WTC11 (cell line): ENCODE results near the gene PPP1R37.

Experiments used
- CREB1 ChIP-seq: sonication (generic); formaldehyde crosslinking; IDR thresholded peaks from 2 replicates; pipeline ENCODE4 v1.8.0; 2023; ENCODE audit warnings: mild to moderate bottlenecking, missing genetic modification reagents
- KAT7 ChIP-seq: sonication (generic); formaldehyde crosslinking; IDR thresholded peaks from 2 replicates; pipeline ENCODE4 v1.8.1; 2023; ENCODE audit warnings: missing genetic modification reagents, mild to moderate bottlenecking, borderline replicate concordance
- NFATC4 ChIP-seq: fragments of 250-450 bp; sonication (Bioruptor Pico); IDR thresholded peaks from 2 replicates; pipeline ENCODE4 v1.9.0; 2021; ENCODE audit warnings: mild to moderate bottlenecking
- NFE2L1 ChIP-seq: sonication (generic); formaldehyde crosslinking; IDR thresholded peaks from 2 replicates; pipeline ENCODE4 v1.8.1; 2023; ENCODE audit warnings: missing genetic modification reagents
- NR1H2 ChIP-seq: sonication (generic); formaldehyde crosslinking; IDR thresholded peaks from 2 replicates; pipeline ENCODE4 v1.9.0; 2021; ENCODE audit warnings: mild to moderate bottlenecking, moderate library complexity, missing genetic modification reagents
- SMAD3 ChIP-seq: sonication (generic); formaldehyde crosslinking; IDR thresholded peaks from 2 replicates; pipeline ENCODE4 v1.8.0; 2022; ENCODE audit warnings: missing genetic modification reagents, mild to moderate bottlenecking, borderline replicate concordance
- SMAD4 ChIP-seq: sonication (generic); formaldehyde crosslinking; IDR thresholded peaks from 2 replicates; pipeline ENCODE4 v1.8.0; 2022; ENCODE audit warnings: mild to moderate bottlenecking, missing genetic modification reagents
- ZNF219 ChIP-seq: sonication (generic); formaldehyde crosslinking; IDR thresholded peaks from 2 replicates; pipeline ENCODE4 v1.8.0; 2023; ENCODE audit warnings: missing genetic modification reagents, mild to moderate bottlenecking, borderline replicate concordance
- TF ChIP-seq, protein P1 (sequence below): fragments of 200-600 bp; IDR thresholded peaks from 2 replicates; pipeline ENCODE4 v1.8.0; 2022; ENCODE audit warnings: antibody characterized with exemption
- TF ChIP-seq, protein P2 (sequence below): sonication (generic); formaldehyde crosslinking; conservative IDR thresholded peaks from 2 replicates; pipeline ENCODE4 v1.8.1; 2022; ENCODE audit warnings: mild to moderate bottlenecking, missing genetic modification reagents
- TF ChIP-seq, protein P3 (sequence below): fragments of 250-450 bp; sonication (Bioruptor Pico); IDR thresholded peaks from 2 replicates; pipeline ENCODE4 v2.1.2; 2022; ENCODE audit warnings: mild to moderate bottlenecking, moderate library complexity

DNA sequence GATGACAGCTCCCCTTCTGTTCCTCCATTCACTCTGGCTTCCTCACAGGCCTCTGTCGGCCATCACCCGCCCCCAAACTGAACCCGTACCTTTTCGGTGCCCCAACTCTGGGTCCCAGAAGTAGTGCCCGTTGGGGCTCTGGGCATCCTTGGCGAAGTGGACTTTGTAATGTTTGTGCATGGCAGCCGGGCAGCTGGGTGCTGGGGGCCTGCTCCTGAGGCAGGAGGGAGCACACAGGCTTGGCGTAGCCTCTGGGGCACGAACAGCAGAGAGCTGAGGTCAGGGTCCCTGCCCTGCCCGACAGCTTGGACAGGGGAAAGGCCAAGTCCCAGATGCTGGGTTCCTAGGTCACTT, 67.0 kb downstream of the PPP1R37 start:
- TF ChIP-seq, protein P1, sequence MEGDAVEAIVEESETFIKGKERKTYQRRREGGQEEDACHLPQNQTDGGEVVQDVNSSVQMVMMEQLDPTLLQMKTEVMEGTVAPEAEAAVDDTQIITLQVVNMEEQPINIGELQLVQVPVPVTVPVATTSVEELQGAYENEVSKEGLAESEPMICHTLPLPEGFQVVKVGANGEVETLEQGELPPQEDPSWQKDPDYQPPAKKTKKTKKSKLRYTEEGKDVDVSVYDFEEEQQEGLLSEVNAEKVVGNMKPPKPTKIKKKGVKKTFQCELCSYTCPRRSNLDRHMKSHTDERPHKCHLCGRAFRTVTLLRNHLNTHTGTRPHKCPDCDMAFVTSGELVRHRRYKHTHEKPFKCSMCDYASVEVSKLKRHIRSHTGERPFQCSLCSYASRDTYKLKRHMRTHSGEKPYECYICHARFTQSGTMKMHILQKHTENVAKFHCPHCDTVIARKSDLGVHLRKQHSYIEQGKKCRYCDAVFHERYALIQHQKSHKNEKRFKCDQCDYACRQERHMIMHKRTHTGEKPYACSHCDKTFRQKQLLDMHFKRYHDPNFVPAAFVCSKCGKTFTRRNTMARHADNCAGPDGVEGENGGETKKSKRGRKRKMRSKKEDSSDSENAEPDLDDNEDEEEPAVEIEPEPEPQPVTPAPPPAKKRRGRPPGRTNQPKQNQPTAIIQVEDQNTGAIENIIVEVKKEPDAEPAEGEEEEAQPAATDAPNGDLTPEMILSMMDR: no peak
- TF ChIP-seq ZNF219 (CRISPR knock-in tag) (no peak), NR1H2 (CRISPR knock-in tag) (no peak), NFE2L1 (CRISPR knock-in tag) (no peak), KAT7 (CRISPR knock-in tag) (no peak), SMAD3 (CRISPR knock-in tag) (no peak), CREB1 (no peak), NFATC4 (no peak), SMAD4 (CRISPR knock-in tag) (no peak)
- TF ChIP-seq, protein P2, sequence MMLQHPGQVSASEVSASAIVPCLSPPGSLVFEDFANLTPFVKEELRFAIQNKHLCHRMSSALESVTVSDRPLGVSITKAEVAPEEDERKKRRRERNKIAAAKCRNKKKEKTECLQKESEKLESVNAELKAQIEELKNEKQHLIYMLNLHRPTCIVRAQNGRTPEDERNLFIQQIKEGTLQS (CRISPR knock-in tag): no peak
- TF ChIP-seq, protein P3, sequence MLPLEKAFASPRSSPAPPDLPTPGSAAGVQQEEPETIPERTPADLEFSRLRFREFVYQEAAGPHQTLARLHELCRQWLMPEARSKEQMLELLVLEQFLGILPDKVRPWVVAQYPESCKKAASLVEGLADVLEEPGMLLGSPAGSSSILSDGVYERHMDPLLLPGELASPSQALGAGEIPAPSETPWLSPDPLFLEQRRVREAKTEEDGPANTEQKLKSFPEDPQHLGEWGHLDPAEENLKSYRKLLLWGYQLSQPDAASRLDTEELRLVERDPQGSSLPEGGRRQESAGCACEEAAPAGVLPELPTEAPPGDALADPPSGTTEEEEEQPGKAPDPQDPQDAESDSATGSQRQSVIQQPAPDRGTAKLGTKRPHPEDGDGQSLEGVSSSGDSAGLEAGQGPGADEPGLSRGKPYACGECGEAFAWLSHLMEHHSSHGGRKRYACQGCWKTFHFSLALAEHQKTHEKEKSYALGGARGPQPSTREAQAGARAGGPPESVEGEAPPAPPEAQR (CRISPR knock-in tag): no peak
